Neural cell (in vitro differentiated cells): ENCODE data around the gene TAF10. TPM values are rescaled to one million over a fixed set of nuclear protein-coding genes. Genes with fewer than 3 reads are reported as not detected.

Experiments used
- H2AFZ ChIP-seq: fragments of 200-600, 300-800 bp; sonication (generic), shearing (Covaris generic); 2 replicates; pipeline ENCODE4 v1.6.0; 2014; ENCODE audit warnings: low read depth, mild to moderate bottlenecking, antibody characterized with exemption, low read length, moderate library complexity
- H3F3A ChIP-seq: fragments of 200-600 bp; shearing (Covaris generic); 2 replicates; pipeline ENCODE4 v1.6.1; 2016; ENCODE audit warnings: mild to moderate bottlenecking, moderate library complexity, mixed read lengths, antibody characterized with exemption, low read length; ENCODE audit not compliant: insufficient read depth, poor library complexity, severe bottlenecking
- H3K27ac ChIP-seq: fragments of 200-600, 300-800 bp; sonication (generic), shearing (Covaris generic); 2 replicates; pipeline ENCODE4 v1.5.1; 2014; ENCODE audit warnings: mild to moderate bottlenecking, low read length, moderate library complexity
- H3K27me3 ChIP-seq: fragments of 300-800, 200-600 bp; sonication (generic), shearing (Covaris generic); 2 replicates; pipeline ENCODE4 v1.6.0; 2014; ENCODE audit warnings: mild to moderate bottlenecking, low read depth, low read length, moderate library complexity; ENCODE audit not compliant: insufficient read depth
- H3K36me3 ChIP-seq: fragments of 300-800, 200-600 bp; sonication (generic), shearing (Covaris generic); 2 replicates; pipeline ENCODE4 v1.5.1; 2014; ENCODE audit warnings: mild to moderate bottlenecking, antibody characterized with exemption, low read length, moderate library complexity; ENCODE audit not compliant: insufficient read depth
- H3K4me2 ChIP-seq: fragments of 300-800, 200-600 bp; sonication (generic), shearing (Covaris generic); 2 replicates; pipeline ENCODE4 v1.6.0; 2014; ENCODE audit warnings: mild to moderate bottlenecking, low read length
- H3K4me3 ChIP-seq: fragments of 300-800, 200-600 bp; sonication (generic), shearing (Covaris generic); 2 replicates; pipeline ENCODE4 v1.5.1; 2014; ENCODE audit warnings: mild to moderate bottlenecking, low read length, moderate library complexity
- H3K79me2 ChIP-seq: fragments of 200-600 bp; shearing (Covaris generic); replicated peaks from 2 replicates; pipeline ENCODE4 v1.6.0; 2014; ENCODE audit warnings: mild to moderate bottlenecking, low read length, moderate library complexity; ENCODE audit not compliant: insufficient read depth
- H3K9ac ChIP-seq: fragments of 300-800, 200-600 bp; sonication (generic), shearing (Covaris generic); 2 replicates; pipeline ENCODE4 v1.6.1; 2016; ENCODE audit warnings: mild to moderate bottlenecking, low read length, mixed read lengths
- H3K9me2 ChIP-seq: fragments of 200-600 bp; shearing (Covaris generic); 2 replicates; pipeline ENCODE4 v1.6.1; 2016; ENCODE audit warnings: mild to moderate bottlenecking, low read length, mixed read lengths; ENCODE audit not compliant: insufficient read depth
- H3K9me3 ChIP-seq: fragments of 200-600, 300-800 bp; sonication (generic), shearing (Covaris generic); 2 replicates; pipeline ENCODE4 v1.6.1; 2016; ENCODE audit warnings: mild to moderate bottlenecking, mixed run types, low read length, moderate library complexity, mixed read lengths
- H4K20me1 ChIP-seq: fragments of 200-600 bp; shearing (Covaris generic); 2 replicates; pipeline ENCODE4 v1.6.1; 2016; ENCODE audit warnings: mild to moderate bottlenecking, mixed run types; ENCODE audit not compliant: insufficient read depth
- CTCF ChIP-seq: fragments of 450-650 bp; IDR thresholded peaks from 2 replicates; pipeline ENCODE4 v1.5.1; 2014; ENCODE audit warnings: antibody characterized with exemption, mild to moderate bottlenecking, moderate library complexity; ENCODE audit not compliant: poor library complexity, severe bottlenecking
- EP300 ChIP-seq: fragments of 450-650 bp; conservative IDR thresholded peaks from 2 replicates; pipeline ENCODE4 v1.6.1; 2014; ENCODE audit warnings: antibody characterized with exemption, mild to moderate bottlenecking, moderate library complexity; ENCODE audit not compliant: poor library complexity, severe bottlenecking
- EZH2 ChIP-seq: fragments of 200-600, 300-800 bp; shearing (Covaris generic), sonication (generic); IDR thresholded peaks from 2 replicates; pipeline ENCODE4 v1.6.1; 2014; ENCODE audit warnings: antibody characterized with exemption, low read length, borderline replicate concordance, mild to moderate bottlenecking; ENCODE audit not compliant: insufficient read depth, poor library complexity, severe bottlenecking
- MXI1 ChIP-seq: fragments of 450-650 bp; conservative IDR thresholded peaks from 2 replicates; pipeline ENCODE4 v1.6.1; 2014; ENCODE audit warnings: antibody characterized with exemption, mild to moderate bottlenecking; ENCODE audit not compliant: poor library complexity, severe bottlenecking
- POLR2AphosphoS5 ChIP-seq: IDR thresholded peaks from 2 replicates; pipeline ENCODE4 v1.6.1; 2012
- RAD21 ChIP-seq: fragments of 450-650 bp; conservative IDR thresholded peaks from 2 replicates; pipeline ENCODE4 v1.6.1; 2014; ENCODE audit warnings: antibody characterized with exemption, mild to moderate bottlenecking, moderate library complexity
- REST ChIP-seq: IDR thresholded peaks from 2 replicates; pipeline ENCODE4 v1.6.1; 2012; ENCODE audit warnings: borderline replicate concordance
- SMC3 ChIP-seq: fragments of 450-650 bp; conservative IDR thresholded peaks from 2 replicates; pipeline ENCODE4 v1.6.1; 2014; ENCODE audit warnings: antibody characterized with exemption, mild to moderate bottlenecking, moderate library complexity; ENCODE audit not compliant: poor library complexity
- TAF1 ChIP-seq: IDR thresholded peaks from 2 replicates; pipeline ENCODE4 v1.6.1; 2012; ENCODE audit warnings: low read depth
- polyA plus RNA-seq: library from polyadenylated mRNA; depleted of rRNA; stranded (reverse); fragments of >200 nt; gene quantifications from 2 replicates; pipeline ENCODE4 v1.2.3, GENCODE V29; 2014

TAF10 gene
- polyA plus RNA-seq, 1 donor from 2014 or later: 39.7 TPM

DNA sequence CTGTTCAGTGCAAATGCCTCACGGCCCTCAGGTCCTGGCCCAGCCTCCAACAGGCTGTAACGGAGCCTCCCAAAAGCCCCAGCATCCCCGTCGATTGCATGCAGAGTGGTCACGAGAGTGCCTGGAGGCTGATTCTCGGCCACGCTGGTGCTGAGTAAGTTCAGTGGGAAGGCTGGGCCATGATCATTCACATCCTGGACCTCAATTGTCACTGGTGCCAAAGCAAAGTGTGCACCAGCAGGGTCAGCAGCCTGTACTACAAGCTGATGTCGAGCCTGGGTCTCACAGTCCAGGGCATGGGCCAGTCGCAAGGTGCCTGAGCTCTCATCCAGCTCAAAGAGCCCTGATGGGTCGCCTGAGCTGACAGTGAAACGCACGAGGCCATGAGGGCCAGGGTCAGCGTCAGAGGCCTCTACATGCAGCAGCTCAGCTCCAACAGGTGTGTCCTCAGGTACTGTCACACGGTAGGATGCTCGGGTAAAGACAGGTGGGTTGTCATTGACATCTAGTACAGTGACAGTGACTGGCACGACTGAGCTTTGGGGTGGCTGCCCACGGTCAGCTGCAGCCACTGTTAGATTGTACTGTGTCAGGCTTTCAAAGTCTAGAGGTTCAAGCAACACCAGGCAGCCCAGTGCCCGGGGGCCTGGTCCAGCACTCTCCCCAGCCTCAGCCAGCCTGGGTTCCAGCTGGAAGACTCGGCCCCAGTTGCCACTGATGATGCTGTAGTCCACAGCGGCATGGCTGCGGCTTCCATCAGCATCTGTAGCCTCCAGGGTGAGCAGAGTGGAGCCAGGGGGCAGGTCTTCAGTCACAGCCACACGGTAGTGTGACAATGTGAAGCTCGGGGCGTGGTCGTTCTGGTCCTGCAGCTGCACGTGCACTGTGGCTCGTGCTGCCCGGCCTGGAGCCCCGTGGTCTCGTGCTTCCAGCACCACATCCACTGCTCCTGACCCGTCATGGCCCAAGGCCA is 11.7 kb upstream of the TAF10 start:
- no peak overlapping the region for H3K4me3 ChIP-seq
- H3K4me2 ChIP-seq: no peak overlapping the region
- H3K9me3 ChIP-seq: no peaks in the 10 kb centered on the region
- no peaks in the 10 kb centered on the region for H3K9me2 ChIP-seq
- H3K36me3 ChIP-seq: peaks cover 7% of the 10 kb centered on the region
- H3F3A ChIP-seq: no peaks in the 10 kb centered on the region
- no peaks in the 10 kb centered on the region for H3K79me2 ChIP-seq
- H3K27me3 ChIP-seq: no peaks in the 10 kb centered on the region
- no peaks in the 10 kb centered on the region for H4K20me1 ChIP-seq
- TF ChIP-seq EP300 (no peak), TAF1 (no peak), CTCF (no peak), EZH2 (no peak), MXI1 (no peak), REST (no peak), SMC3 (no peak), POLR2AphosphoS5 (no peak), RAD21 (no peak)
- no peak overlapping the region for H3K9ac ChIP-seq
- no peak overlapping the region for H3K27ac ChIP-seq
- H2AFZ ChIP-seq: no peak overlapping the region

GRCh38 chr11:6622261-6623171 is 10.5 kb upstream of the TAF10 start:
- Histone ChIP-seq H3K4me2 (no peak overlapping the region), H3K79me2 (no peaks in the 10 kb centered on the region), H3K27ac (no peak overlapping the region), H2AFZ (no peak overlapping the region), H3K4me3 (no peak overlapping the region), H3K9me2 (no peaks in the 10 kb centered on the region), H3K36me3 (peaks cover 7% of the 10 kb centered on the region), H3K9me3 (no peaks in the 10 kb centered on the region), H3K9ac (no peak overlapping the region), H4K20me1 (no peaks in the 10 kb centered on the region), H3K27me3 (no peaks in the 10 kb centered on the region), H3F3A (no peaks in the 10 kb centered on the region)
- TF ChIP-seq CTCF: no peak
- TF ChIP-seq EP300: no peak
- no peak for TF ChIP-seq TAF1
- no peak for TF ChIP-seq EZH2
- no peak for TF ChIP-seq SMC3
- no peak for TF ChIP-seq MXI1
- no peak for TF ChIP-seq RAD21
- TF ChIP-seq POLR2AphosphoS5: no peak
- TF ChIP-seq REST: no peak
